ENCODE data around the gene ASB7. TPM values are rescaled to one million over a fixed set of nuclear protein-coding genes. Genes with fewer than 3 reads are reported as not detected.

The ASB7 gene
- polyA plus RNA-seq, 4 donors: 4.2 to 11.1 (median 5.0) TPM

GRCh38 chr15:100627789-100628395 is 25.5 kb downstream of the ASB7 start:
- DNase-seq (peak; percentile 78 to 85), FAIRE-seq (peak; percentile 53)
- WGBS, 3 donors: 31 to 33% (median 31%) methylated on average over 6 of the region's 6 CpGs
- no peak overlapping the region for H3K27ac ChIP-seq (ENCODE audit: low read depth in 1 of 3, low read length in 2 of 3)
- H3K4me3 ChIP-seq (ENCODE audit: low read depth in 1 of 3, low read length in 3 of 3): no peak overlapping the region
- no peaks in the 10 kb centered on the region for H3K27me3 ChIP-seq (ENCODE audit: control insufficient read depth in 3 of 3, insufficient read depth in 3 of 3, low read length in 3 of 3)
- no peaks in the 10 kb centered on the region for H3K4me1 ChIP-seq (ENCODE audit: control insufficient read depth in 3 of 3, insufficient read depth in 2 of 3, low read depth in 1 of 3, low read length in 2 of 3)
- H3K36me3 ChIP-seq (ENCODE audit: control insufficient read depth in 3 of 3, insufficient read depth in 2 of 3, low read depth in 1 of 3, low read length in 3 of 3): peaks cover 3 to 19% (median 11%) of the 10 kb centered on the region in 3 donors
- H3K9me3 ChIP-seq (ENCODE audit: control insufficient read depth in 2 of 2, insufficient read depth in 1 of 2, low read depth in 1 of 2, low read length in 1 of 2): no peaks in the 10 kb centered on the region

GRCh38 chr15:100628746-100629145 is 26.4 kb downstream of the ASB7 start:
- Histone ChIP-seq H3K36me3 (ENCODE audit: control insufficient read depth in 3 of 3, insufficient read depth in 2 of 3, low read depth in 1 of 3, low read length in 3 of 3) (peaks cover 3 to 21% (median 11%) of the 10 kb centered on the region in 3 donors), H3K27me3 (ENCODE audit: control insufficient read depth in 3 of 3, insufficient read depth in 3 of 3, low read length in 3 of 3) (no peaks in the 10 kb centered on the region), H3K27ac (ENCODE audit: low read depth in 1 of 3, low read length in 2 of 3) (no peak overlapping the region), H3K4me1 (ENCODE audit: control insufficient read depth in 3 of 3, insufficient read depth in 2 of 3, low read depth in 1 of 3, low read length in 2 of 3) (peaks cover 0 to 2% (median 0%) of the 10 kb centered on the region in 3 donors), H3K4me3 (ENCODE audit: low read depth in 1 of 3, low read length in 3 of 3) (no peak overlapping the region), H3K9me3 (ENCODE audit: control insufficient read depth in 2 of 2, insufficient read depth in 1 of 2, low read depth in 1 of 2, low read length in 1 of 2) (no peaks in the 10 kb centered on the region)
- 58 to 67% (median 60%) methylated on average over 3 of the region's 3 CpGs for WGBS, 3 donors
- FAIRE-seq (no peak), DNase-seq (no peak)

- Histone ChIP-seq H3K9me3 (ENCODE audit: control insufficient read depth in 2 of 2, insufficient read depth in 1 of 2, low read depth in 1 of 2, low read length in 1 of 2) (no peaks in the 10 kb centered on the region), H3K4me3 (ENCODE audit: low read depth in 1 of 3, low read length in 3 of 3) (no peak overlapping the region), H3K27ac (ENCODE audit: low read depth in 1 of 3, low read length in 2 of 3) (no peak overlapping the region), H3K4me1 (ENCODE audit: control insufficient read depth in 3 of 3, insufficient read depth in 2 of 3, low read depth in 1 of 3, low read length in 2 of 3) (peaks cover 0 to 7% (median 4%) of the 10 kb centered on the region in 3 donors), H3K36me3 (ENCODE audit: control insufficient read depth in 3 of 3, insufficient read depth in 2 of 3, low read depth in 1 of 3, low read length in 3 of 3) (peaks cover 3 to 24% (median 11%) of the 10 kb centered on the region in 3 donors), H3K27me3 (ENCODE audit: control insufficient read depth in 3 of 3, insufficient read depth in 3 of 3, low read length in 3 of 3) (no peaks in the 10 kb centered on the region)
- FAIRE-seq (no peak), DNase-seq (no peak)
- WGBS, 3 donors: 95 to 97% (median 96%) methylated on average over 10 of the region's 10 CpGs
Observed at GRCh38 chr15:100631831-100632230, 29.4 kb downstream of the ASB7 start.

- no peak overlapping the region for H3K4me3 ChIP-seq (ENCODE audit: low read depth in 1 of 3, low read length in 3 of 3)
- no peak overlapping the region for H3K27ac ChIP-seq (ENCODE audit: low read depth in 1 of 3, low read length in 2 of 3)
- H3K36me3 ChIP-seq (ENCODE audit: control insufficient read depth in 3 of 3, insufficient read depth in 2 of 3, low read depth in 1 of 3, low read length in 3 of 3): peaks cover 3 to 24% (median 11%) of the 10 kb centered on the region in 3 donors
- FAIRE-seq: no peak
- no peaks in the 10 kb centered on the region for H3K27me3 ChIP-seq (ENCODE audit: control insufficient read depth in 3 of 3, insufficient read depth in 3 of 3, low read length in 3 of 3)
- peaks cover 0 to 7% (median 4%) of the 10 kb centered on the region in 3 donors for H3K4me1 ChIP-seq (ENCODE audit: control insufficient read depth in 3 of 3, insufficient read depth in 2 of 3, low read depth in 1 of 3, low read length in 2 of 3)
- no peak for DNase-seq
- WGBS, 3 donors: 65 to 74% (median 71%) methylated on average over 1 of the region's 1 CpG
- no peaks in the 10 kb centered on the region for H3K9me3 ChIP-seq (ENCODE audit: control insufficient read depth in 2 of 2, insufficient read depth in 1 of 2, low read depth in 1 of 2, low read length in 1 of 2)
Observed at GRCh38 chr15:100633763-100634075, 31.3 kb downstream of the ASB7 start.

GRCh38 chr15:100635406-100636071 is 33.1 kb downstream of the ASB7 start:
- 54 to 78% (median 66%) methylated on average over 11 of the region's 11 CpGs for WGBS, 3 donors
- Histone ChIP-seq H3K9me3 (ENCODE audit: control insufficient read depth in 2 of 2, insufficient read depth in 1 of 2, low read depth in 1 of 2, low read length in 1 of 2) (no peaks in the 10 kb centered on the region), H3K27ac (ENCODE audit: low read depth in 1 of 3, low read length in 2 of 3) (peak overlapping the region in 2 of 3 donors; percentile 3 to 22), H3K4me3 (ENCODE audit: low read depth in 1 of 3, low read length in 3 of 3) (no peak overlapping the region), H3K36me3 (ENCODE audit: control insufficient read depth in 3 of 3, insufficient read depth in 2 of 3, low read depth in 1 of 3, low read length in 3 of 3) (peaks cover 0 to 19% (median 7%) of the 10 kb centered on the region in 3 donors), H3K27me3 (ENCODE audit: control insufficient read depth in 3 of 3, insufficient read depth in 3 of 3, low read length in 3 of 3) (no peaks in the 10 kb centered on the region), H3K4me1 (ENCODE audit: control insufficient read depth in 3 of 3, insufficient read depth in 2 of 3, low read depth in 1 of 3, low read length in 2 of 3) (peaks cover 0 to 7% (median 4%) of the 10 kb centered on the region in 3 donors)
- FAIRE-seq: no peak
- DNase-seq: peak; percentile 36 to 72

- no peak for FAIRE-seq
- Histone ChIP-seq H3K36me3 (ENCODE audit: control insufficient read depth in 3 of 3, insufficient read depth in 2 of 3, low read depth in 1 of 3, low read length in 3 of 3) (peaks cover 0 to 4% (median 0%) of the 10 kb centered on the region in 3 donors), H3K27me3 (ENCODE audit: control insufficient read depth in 3 of 3, insufficient read depth in 3 of 3, low read length in 3 of 3) (no peaks in the 10 kb centered on the region), H3K4me3 (ENCODE audit: low read depth in 1 of 3, low read length in 3 of 3) (no peak overlapping the region), H3K27ac (ENCODE audit: low read depth in 1 of 3, low read length in 2 of 3) (no peak overlapping the region), H3K4me1 (ENCODE audit: control insufficient read depth in 3 of 3, insufficient read depth in 2 of 3, low read depth in 1 of 3, low read length in 2 of 3) (peaks cover 0 to 7% (median 4%) of the 10 kb centered on the region in 3 donors), H3K9me3 (ENCODE audit: control insufficient read depth in 2 of 2, insufficient read depth in 1 of 2, low read depth in 1 of 2, low read length in 1 of 2) (no peaks in the 10 kb centered on the region)
- WGBS, 3 donors: 26 to 68% (median 41%) methylated on average over 11 of the region's 11 CpGs
- DNase-seq: peak in 1 of 2 donors; percentile 71
Observed at GRCh38 chr15:100638177-100638730, 35.9 kb downstream of the ASB7 start.

- no peak overlapping the region for H3K27ac ChIP-seq (ENCODE audit: low read depth in 1 of 3, low read length in 2 of 3)
- H3K4me3 ChIP-seq (ENCODE audit: low read depth in 1 of 3, low read length in 3 of 3): no peak overlapping the region
- DNase-seq: peak; percentile 17 to 33
- H3K9me3 ChIP-seq (ENCODE audit: control insufficient read depth in 2 of 2, insufficient read depth in 1 of 2, low read depth in 1 of 2, low read length in 1 of 2): no peaks in the 10 kb centered on the region
- H3K36me3 ChIP-seq (ENCODE audit: control insufficient read depth in 3 of 3, insufficient read depth in 2 of 3, low read depth in 1 of 3, low read length in 3 of 3): no peaks in the 10 kb centered on the region
- WGBS, 3 donors: 81 to 88% (median 82%) methylated on average over 9 of the region's 9 CpGs
- no peak for FAIRE-seq
- no peaks in the 10 kb centered on the region for H3K4me1 ChIP-seq (ENCODE audit: control insufficient read depth in 3 of 3, insufficient read depth in 2 of 3, low read depth in 1 of 3, low read length in 2 of 3)
- H3K27me3 ChIP-seq (ENCODE audit: control insufficient read depth in 3 of 3, insufficient read depth in 3 of 3, low read length in 3 of 3): no peaks in the 10 kb centered on the region
Observed at GRCh38 chr15:100642213-100642949, 40.0 kb downstream of the ASB7 start.

GRCh38 chr15:100642950-100643338 is 40.6 kb downstream of the ASB7 start:
- Histone ChIP-seq H3K27ac (ENCODE audit: low read depth in 1 of 3, low read length in 2 of 3) (no peak overlapping the region), H3K4me3 (ENCODE audit: low read depth in 1 of 3, low read length in 3 of 3) (no peak overlapping the region), H3K36me3 (ENCODE audit: control insufficient read depth in 3 of 3, insufficient read depth in 2 of 3, low read depth in 1 of 3, low read length in 3 of 3) (peaks cover 0 to 3% (median 0%) of the 10 kb centered on the region in 3 donors), H3K9me3 (ENCODE audit: control insufficient read depth in 2 of 2, insufficient read depth in 1 of 2, low read depth in 1 of 2, low read length in 1 of 2) (no peaks in the 10 kb centered on the region), H3K27me3 (ENCODE audit: control insufficient read depth in 3 of 3, insufficient read depth in 3 of 3, low read length in 3 of 3) (no peaks in the 10 kb centered on the region), H3K4me1 (ENCODE audit: control insufficient read depth in 3 of 3, insufficient read depth in 2 of 3, low read depth in 1 of 3, low read length in 2 of 3) (no peaks in the 10 kb centered on the region)
- no peak for DNase-seq
- no peak for FAIRE-seq
- WGBS, 3 donors: 80 to 95% (median 85%) methylated on average over 4 of the region's 4 CpGs

Data from small intestine (tissue), 7 donors.